Daoy (cell line): ENCODE data around the gene BEST2. TPM values are rescaled to one million over a fixed set of nuclear protein-coding genes. Genes with fewer than 3 reads are reported as not detected.
"Not testable (repeated sequence)": the region's sequence is repeated elsewhere in the genome, so short reads cannot be mapped to it uniquely, and the experiment has no call there.

Experiments
- DNase-seq: peaks from one replicate; pipeline ENCODE4 v3.0.0-alpha.2; 2015; ENCODE audit warnings: low read depth
- total RNA-seq: library from RNA; depleted of rRNA; stranded (reverse); fragments of >200 nt; shearing (Covaris generic); gene quantifications from 2 replicates; pipeline ENCODE4 v1.2.3, GENCODE V29; 2014

Gene BEST2
- total RNA-seq, 1 experiment from 2014 or later, result not detected

GRCh38 chr19:12787458-12787857, 35.9 kb downstream of the BEST2 start:
- DNase-seq, result no peak

- DNase-seq, result no peak
Observed at GRCh38 chr19:12788042-12788681, 36.6 kb downstream of the BEST2 start.

- DNase-seq, result peak; percentile 87
Observed at GRCh38 chr19:12788682-12789097, 37.1 kb downstream of the BEST2 start.

GRCh38 chr19:12789098-12789903, 37.7 kb downstream of the BEST2 start:
- DNase-seq, result peak; percentile 42

- peak; percentile 97 for DNase-seq
Observed at GRCh38 chr19:12789904-12790619, 38.5 kb downstream of the BEST2 start.

GRCh38 chr19:12790628-12791344, 39.2 kb downstream of the BEST2 start:
- DNase-seq, result no peak

- peak; percentile 99 for DNase-seq
Observed at GRCh38 chr19:12791345-12792050, 39.9 kb downstream of the BEST2 start, which contains the start of gene JUNB. JUNB (plus strand) TSS chr19:12791486; CDS start chr19:12791772, 286 bp downstream.

GRCh38 chr19:12792051-12792852, 40.7 kb downstream of the BEST2 start:
- DNase-seq, result peak; percentile 85

GRCh38 chr19:12792853-12793289, 41.3 kb downstream of the BEST2 start:
- no peak for DNase-seq

GRCh38 chr19:12793290-12794195, 42.0 kb downstream of the BEST2 start:
- peak; percentile 98 for DNase-seq

GRCh38 chr19:12794196-12794941, 42.8 kb downstream of the BEST2 start:
- no peak for DNase-seq

- DNase-seq, result no peak
Observed at GRCh38 chr19:12794971-12795381, 43.4 kb downstream of the BEST2 start.

GRCh38 chr19:12796146-12797071, 44.8 kb downstream of the BEST2 start:
- peak; percentile 87 for DNase-seq

- DNase-seq, result no peak
Observed at GRCh38 chr19:12797141-12797587, 45.6 kb downstream of the BEST2 start.

- not testable (repeated sequence) for DNase-seq
Observed at GRCh38 chr19:12797607-12798006, 46.0 kb downstream of the BEST2 start.

- DNase-seq, result no peak
Observed at GRCh38 chr19:12799742-12800465, 48.3 kb downstream of the BEST2 start.

- no peak for DNase-seq
Observed at GRCh38 chr19:12800466-12800770, 48.8 kb downstream of the BEST2 start.
